CD4-positive, alpha-beta T cell treated with Interleukin-6 for 4 hours (primary cell): Measurements from ENCODE around the gene DLD.
A peak's percentile ranks its signal among the peaks of the same experiment; 100 is the strongest.
"Not testable (repeated sequence)": the region's sequence is repeated elsewhere in the genome, so short reads cannot be mapped to it uniquely, and the experiment has no call there.

Experiments used
- DNase-seq: peaks from one replicate; pipeline ENCODE4 v3.0.0-alpha.2; 2020; ENCODE audit warnings: mixed read lengths

DLD gene

GRCh38 chr7:107874605-107875446 is 16.2 kb upstream of the DLD start:
- DNase-seq: peak; percentile 50

- no peak for DNase-seq
These were observed 14.1 kb upstream of the DLD start for GRCh38 chr7:107876916-107877315.

GRCh38 chr7:107877731-107878382 is 13.1 kb upstream of the DLD start:
- DNase-seq: no peak

GRCh38 chr7:107878636-107879035 is 12.3 kb upstream of the DLD start:
- no peak for DNase-seq

DNA sequence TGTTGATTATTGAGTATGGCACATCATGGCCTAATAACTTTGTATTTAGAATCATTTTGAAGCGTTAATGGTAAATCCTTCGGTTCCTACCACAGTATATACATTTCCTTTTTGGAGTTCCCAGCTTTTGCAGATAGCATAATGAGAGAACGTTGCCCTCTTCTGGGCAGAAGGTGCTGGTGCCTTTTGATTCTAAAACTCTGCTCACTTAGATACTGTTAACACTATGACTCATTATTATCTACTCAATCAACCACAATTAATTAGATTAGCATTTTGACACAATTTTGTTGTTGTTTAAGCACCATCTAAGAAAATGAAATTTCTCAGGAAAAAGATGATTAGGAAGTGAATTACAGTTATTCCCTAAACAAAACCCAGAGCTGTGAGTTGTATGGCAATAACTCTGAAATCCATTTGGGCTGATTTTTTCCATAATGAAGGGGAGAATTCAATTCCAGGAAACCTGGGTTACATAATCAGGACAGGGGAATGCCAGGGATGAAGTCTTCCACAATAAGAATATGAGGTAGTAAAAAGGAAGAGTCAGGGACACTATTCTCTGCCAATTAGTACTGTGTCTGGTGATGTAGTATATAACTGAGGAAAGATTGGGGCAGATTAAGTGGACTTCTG is 11.5 kb upstream of the DLD start:
- DNase-seq: peak; percentile 49

- DNase-seq: no peak
These were observed 8.2 kb upstream of the DLD start for GRCh38 chr7:107882766-107883165.

DNA sequence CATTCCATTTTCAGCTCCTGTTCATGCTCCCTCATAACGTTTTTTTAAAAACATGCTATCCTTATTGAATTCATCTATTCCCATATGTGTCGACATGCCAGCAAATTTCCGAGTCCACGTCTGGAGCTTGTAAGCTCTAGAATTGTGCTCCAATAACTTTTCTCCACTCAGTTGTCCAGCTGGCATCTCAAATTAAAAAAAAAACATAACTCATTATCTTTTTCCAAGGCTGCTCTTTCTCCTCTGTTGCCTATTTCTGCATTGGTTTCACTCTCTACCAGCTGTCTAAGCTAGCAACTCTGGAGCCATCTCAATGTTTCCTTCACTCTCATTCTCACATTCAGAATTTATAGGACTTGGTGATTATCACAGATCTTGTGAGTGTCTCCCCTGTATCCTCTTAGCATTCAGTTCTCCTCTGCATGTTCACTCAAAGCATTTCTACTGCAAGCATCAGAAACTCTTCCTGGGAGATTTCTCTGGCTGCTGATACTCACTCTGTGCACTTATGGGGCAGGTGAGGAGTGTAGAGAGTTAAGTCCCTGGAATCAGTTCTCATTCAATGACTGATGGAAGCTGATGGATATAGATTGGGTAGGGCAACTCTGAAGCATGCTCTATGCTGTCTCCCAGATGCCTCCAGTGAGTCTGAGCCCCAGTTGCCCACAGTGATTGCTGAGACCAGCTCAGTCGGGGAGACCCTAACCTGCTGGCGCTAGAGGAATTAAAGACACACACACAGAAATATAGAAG is 6.7 kb upstream of the DLD start:
- no peak for DNase-seq

DNA sequence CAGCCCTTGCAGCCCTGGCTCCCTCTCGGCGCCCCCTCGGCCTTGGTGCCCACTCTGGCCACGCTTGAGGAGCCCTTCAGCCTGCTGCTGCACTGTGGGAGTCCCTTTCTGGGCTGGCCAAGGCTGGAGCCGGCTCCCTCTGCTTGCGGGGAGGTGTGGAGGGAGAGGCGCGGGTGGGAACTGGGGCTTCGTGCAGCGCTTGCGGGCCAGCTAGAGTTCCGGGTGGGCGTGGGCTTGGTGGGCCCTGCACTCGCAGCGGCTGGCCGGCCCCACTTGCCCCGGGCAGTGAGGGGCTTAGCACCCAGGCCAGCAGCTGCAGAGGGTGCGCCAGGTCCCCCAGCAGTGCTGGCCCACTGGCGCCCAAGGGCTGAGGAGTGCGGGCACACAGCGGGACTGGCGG is 3.2 kb upstream of the DLD start:
- DNase-seq: not testable (repeated sequence)

DNA sequence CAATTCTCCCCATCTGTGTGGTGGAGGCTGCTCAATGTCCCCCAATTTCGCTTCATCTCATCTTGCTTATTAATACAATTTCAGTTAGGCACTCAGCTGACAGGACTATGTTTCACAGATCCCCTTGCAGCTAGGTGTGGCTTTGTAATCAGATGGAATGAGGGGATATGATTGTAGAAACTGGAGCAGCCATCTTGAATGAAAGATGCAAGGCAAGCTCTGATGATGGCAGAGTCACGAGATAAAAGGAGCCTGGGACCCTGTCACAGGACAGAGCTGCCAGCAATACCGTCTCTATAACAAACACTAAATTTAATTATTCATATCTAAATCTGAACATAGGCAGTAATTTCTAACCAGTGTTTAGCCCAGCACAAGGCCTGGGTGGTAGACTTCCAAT is 991 bp upstream of the DLD start:
- DNase-seq: no peak

DNA sequence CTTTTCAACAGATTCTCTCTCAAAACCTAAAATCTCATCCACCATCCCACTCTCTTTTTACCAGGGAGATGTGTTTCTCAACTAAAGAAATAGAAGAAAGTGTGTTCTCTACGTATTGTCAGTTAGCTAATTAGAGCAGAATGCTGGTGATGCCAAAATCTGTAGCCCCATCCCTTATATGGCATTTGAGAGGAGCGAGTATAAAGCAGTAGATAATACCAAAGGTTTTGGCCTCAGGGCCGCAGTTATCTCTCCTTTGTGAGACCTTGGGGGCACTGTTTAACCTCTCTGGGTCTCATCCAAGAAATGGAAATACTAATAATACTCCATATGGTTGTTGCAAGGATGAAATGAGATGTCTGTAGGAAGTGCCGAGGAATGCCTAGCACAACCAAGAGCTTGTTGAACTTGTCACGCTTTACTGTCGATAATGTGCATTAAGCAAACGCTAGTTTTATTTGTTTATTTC is 456 bp upstream of the DLD start:
- peak; percentile 12 for DNase-seq

- no peak for DNase-seq
These were observed 818 bp downstream of the DLD start for GRCh38 chr7:107891636-107892366.

- not testable (repeated sequence) for DNase-seq
These were observed 1.4 kb downstream of the DLD start for GRCh38 chr7:107892367-107892741.

DNA sequence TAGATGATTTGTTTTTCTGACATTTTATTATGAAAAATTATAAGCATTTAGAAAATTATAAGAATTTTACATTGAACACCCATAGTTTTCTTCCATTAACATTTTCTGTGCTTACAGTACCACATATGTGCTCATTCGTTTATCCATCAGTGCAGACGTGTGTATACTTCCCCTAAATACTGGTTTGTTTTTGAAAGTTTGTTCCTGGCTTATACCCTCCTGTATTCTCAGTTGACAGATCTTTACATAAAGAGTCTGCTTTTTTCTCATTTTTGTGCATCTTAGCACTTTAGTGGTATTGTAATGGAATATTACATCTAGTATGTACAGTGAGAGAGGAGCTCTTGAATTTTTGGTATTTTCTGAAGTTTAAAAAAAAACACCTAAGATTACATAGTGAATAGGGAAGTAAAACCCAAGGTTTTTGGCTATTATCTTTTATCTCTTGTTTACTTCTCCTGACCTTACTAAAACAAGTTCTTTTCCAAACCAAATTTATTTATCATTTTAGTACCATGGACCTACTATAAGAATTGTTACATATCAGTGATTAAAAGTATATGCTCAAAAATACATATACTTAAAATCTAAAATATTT is 8.1 kb downstream of the DLD start:
- no peak for DNase-seq

GRCh38 chr7:107900496-107901015 is 9.6 kb downstream of the DLD start:
- no peak for DNase-seq

DNA sequence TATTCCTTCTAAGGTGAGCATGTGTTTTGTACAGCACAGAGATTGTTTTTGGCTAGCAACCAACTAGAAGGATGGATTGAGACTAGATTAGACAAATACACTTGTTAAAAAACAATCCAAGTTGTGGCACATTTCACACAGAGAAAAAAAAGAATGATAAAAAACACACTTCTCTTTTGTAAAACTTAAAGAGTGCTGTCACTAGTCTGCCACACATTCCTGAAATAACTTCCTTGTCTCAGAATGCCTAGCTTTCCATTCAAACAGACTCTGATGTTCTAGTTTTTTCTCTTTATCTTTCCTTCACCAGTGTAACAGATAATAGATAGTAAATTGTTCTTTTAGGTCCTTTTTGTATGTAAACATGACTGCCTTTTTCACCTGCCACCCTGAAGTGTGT is 11.4 kb downstream of the DLD start:
- no peak for DNase-seq

GRCh38 chr7:107907790-107908189 is 16.8 kb downstream of the DLD start:
- DNase-seq: no peak

DNA sequence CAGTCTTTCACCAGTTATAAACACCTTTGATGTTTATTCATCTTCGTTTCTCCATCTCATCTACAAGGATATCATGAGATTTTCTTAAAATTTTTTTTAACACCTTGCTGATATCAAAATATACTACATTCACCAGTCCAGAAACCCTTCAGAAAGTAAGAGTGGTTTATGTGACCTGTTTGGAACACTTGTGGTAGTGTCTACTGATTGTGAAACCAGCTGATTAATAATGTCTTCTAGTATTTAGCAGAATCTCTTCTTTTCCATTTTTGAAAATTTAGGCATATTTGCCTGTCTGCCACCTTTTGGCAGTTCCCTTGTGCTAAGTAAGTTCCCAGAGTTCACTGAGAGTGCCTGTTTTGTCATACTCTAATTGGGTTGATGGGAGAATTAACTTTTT is 18.5 kb downstream of the DLD start:
- no peak for DNase-seq

GRCh38 chr7:107911981-107912380 is 21.0 kb downstream of the DLD start:
- no peak for DNase-seq

GRCh38 chr7:107913851-107914250 is 22.9 kb downstream of the DLD start:
- DNase-seq: no peak

GRCh38 chr7:107914831-107915230 is 23.8 kb downstream of the DLD start:
- no peak for DNase-seq

DNA sequence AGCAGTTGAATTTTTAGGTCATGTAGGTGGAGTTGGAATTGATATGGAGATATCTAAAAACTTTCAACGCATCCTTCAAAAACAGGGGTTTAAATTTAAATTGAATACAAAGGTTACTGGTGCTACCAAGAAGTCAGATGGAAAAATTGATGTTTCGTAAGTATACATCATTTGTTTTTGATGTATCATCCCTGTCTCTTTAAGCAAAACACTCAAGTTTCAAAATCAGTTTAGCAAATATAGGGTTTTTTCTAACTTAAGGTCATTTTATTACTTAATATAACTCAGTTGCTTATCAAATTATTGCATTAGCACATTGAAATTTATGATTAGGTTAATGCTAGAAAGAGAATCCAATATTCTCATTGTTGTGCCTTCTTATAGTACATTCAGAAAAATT is 24.6 kb downstream of the DLD start:
- no peak for DNase-seq
